ENCODE results near the gene UNC79.

UNC79 gene

GRCh38 chr14:93706360-93706955, 275.7 kb downstream of the UNC79 start:
- Histone ChIP-seq H3K36me3 (ENCODE audit: control insufficient read depth in 2 of 2, insufficient read depth in 1 of 2, low read length in 2 of 2) (no peaks in the 10 kb centered on the region), H3K27ac (ENCODE audit: extremely low read depth, low read depth, low read length) (no peak overlapping the region), H3K4me1 (ENCODE audit: control insufficient read depth, insufficient read depth, low read length) (no peaks in the 10 kb centered on the region), H3K9me3 (ENCODE audit: control insufficient read depth, insufficient read depth, low read depth, low read length) (no peaks in the 10 kb centered on the region), H3K4me3 (ENCODE audit: low read depth, low read length) (no peak overlapping the region)
- ChIA-PET CTCF (no interaction called here), POLR2A (no interaction called here)
- TF ChIP-seq ZNF677 (tag by site-specific recombination; IDR thresholded peaks at IDR 0.05) (no peak), ZBTB7A (tag by site-specific recombination; IDR thresholded peaks at IDR 0.05; ENCODE audit: low read depth) (no peak), ZBTB11 (tag by site-specific recombination; conservative IDR thresholded peaks at IDR 0.05; ENCODE audit: low read depth) (no peak), ZNF366 (tag by site-specific recombination; conservative IDR thresholded peaks at IDR 0.05) (no peak), GLIS1 (tag by site-specific recombination; IDR thresholded peaks at IDR 0.05) (no peak), SCRT2 (tag by site-specific recombination; IDR thresholded peaks at IDR 0.05) (no peak), ZNF394 (tag by site-specific recombination; IDR thresholded peaks at IDR 0.05; ENCODE audit: borderline replicate concordance) (no peak), ZNF148 (tag by site-specific recombination; IDR thresholded peaks at IDR 0.05; ENCODE audit: borderline replicate concordance) (no peak), ZNF544 (tag by site-specific recombination; IDR thresholded peaks at IDR 0.05) (no peak), ZNF239 (tag by site-specific recombination; IDR thresholded peaks at IDR 0.05) (no peak), ZNF266 (tag by site-specific recombination; IDR thresholded peaks at IDR 0.05; ENCODE audit: low read depth) (no peak), ZNF792 (tag by site-specific recombination; IDR thresholded peaks at IDR 0.05) (no peak)
- TF ChIP-seq, protein P1, sequence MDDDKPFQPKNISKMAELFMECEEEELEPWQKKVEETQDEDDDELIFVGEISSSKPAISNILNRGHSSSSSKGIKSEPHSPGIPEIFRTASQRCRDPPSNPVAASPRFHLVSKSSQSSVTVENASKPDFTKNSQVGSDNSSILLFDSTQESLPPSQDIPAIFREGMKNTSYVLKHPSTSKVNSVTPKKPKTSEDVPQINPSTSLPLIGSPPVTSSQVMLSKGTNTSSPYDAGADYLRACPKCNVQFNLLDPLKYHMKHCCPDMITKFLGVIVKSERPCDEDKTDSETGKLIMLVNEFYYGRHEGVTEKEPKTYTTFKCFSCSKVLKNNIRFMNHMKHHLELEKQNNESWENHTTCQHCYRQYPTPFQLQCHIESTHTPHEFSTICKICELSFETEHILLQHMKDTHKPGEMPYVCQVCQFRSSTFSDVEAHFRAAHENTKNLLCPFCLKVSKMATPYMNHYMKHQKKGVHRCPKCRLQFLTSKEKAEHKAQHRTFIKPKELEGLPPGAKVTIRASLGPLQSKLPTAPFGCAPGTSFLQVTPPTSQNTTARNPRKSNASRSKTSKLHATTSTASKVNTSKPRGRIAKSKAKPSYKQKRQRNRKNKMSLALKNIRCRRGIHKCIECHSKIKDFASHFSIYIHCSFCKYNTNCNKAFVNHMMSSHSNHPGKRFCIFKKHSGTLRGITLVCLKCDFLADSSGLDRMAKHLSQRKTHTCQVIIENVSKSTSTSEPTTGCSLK (tag by site-specific recombination; IDR thresholded peaks at IDR 0.05), result no peak
- TF ChIP-seq, protein P2, sequence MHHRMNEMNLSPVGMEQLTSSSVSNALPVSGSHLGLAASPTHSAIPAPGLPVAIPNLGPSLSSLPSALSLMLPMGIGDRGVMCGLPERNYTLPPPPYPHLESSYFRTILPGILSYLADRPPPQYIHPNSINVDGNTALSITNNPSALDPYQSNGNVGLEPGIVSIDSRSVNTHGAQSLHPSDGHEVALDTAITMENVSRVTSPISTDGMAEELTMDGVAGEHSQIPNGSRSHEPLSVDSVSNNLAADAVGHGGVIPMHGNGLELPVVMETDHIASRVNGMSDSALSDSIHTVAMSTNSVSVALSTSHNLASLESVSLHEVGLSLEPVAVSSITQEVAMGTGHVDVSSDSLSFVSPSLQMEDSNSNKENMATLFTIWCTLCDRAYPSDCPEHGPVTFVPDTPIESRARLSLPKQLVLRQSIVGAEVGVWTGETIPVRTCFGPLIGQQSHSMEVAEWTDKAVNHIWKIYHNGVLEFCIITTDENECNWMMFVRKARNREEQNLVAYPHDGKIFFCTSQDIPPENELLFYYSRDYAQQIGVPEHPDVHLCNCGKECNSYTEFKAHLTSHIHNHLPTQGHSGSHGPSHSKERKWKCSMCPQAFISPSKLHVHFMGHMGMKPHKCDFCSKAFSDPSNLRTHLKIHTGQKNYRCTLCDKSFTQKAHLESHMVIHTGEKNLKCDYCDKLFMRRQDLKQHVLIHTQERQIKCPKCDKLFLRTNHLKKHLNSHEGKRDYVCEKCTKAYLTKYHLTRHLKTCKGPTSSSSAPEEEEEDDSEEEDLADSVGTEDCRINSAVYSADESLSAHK (tag by site-specific recombination; IDR thresholded peaks at IDR 0.05), result no peak
- TF ChIP-seq, protein P3, sequence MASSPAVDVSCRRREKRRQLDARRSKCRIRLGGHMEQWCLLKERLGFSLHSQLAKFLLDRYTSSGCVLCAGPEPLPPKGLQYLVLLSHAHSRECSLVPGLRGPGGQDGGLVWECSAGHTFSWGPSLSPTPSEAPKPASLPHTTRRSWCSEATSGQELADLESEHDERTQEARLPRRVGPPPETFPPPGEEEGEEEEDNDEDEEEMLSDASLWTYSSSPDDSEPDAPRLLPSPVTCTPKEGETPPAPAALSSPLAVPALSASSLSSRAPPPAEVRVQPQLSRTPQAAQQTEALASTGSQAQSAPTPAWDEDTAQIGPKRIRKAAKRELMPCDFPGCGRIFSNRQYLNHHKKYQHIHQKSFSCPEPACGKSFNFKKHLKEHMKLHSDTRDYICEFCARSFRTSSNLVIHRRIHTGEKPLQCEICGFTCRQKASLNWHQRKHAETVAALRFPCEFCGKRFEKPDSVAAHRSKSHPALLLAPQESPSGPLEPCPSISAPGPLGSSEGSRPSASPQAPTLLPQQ (tag by site-specific recombination; IDR thresholded peaks at IDR 0.05), result no peak
- TF ChIP-seq, protein P4, sequence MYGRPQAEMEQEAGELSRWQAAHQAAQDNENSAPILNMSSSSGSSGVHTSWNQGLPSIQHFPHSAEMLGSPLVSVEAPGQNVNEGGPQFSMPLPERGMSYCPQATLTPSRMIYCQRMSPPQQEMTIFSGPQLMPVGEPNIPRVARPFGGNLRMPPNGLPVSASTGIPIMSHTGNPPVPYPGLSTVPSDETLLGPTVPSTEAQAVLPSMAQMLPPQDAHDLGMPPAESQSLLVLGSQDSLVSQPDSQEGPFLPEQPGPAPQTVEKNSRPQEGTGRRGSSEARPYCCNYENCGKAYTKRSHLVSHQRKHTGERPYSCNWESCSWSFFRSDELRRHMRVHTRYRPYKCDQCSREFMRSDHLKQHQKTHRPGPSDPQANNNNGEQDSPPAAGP (tag by site-specific recombination; IDR thresholded peaks at IDR 0.05), result no peak

Measured in HEK293 (cell line).